ENCODE data around the gene ADARB2. TPM values are rescaled to one million over a fixed set of nuclear protein-coding genes. Genes with fewer than 3 reads are reported as not detected.

Gene ADARB2
- total RNA-seq, 1 donor from 2014 or later, result 0.05 TPM

- H3K27me3 Mint-ChIP-seq (ENCODE audit: low read depth), result no peaks in the 10 kb centered on the region
- intact Hi-C loops (cut with micrococcal nuclease), result no loop called here
- DNase-seq (ENCODE audit: low spot score), result no peak
- H3K9me3 Mint-ChIP-seq, result no peaks in the 10 kb centered on the region
- H3K36me3 Mint-ChIP-seq (ENCODE audit: low read depth), result no peaks in the 10 kb centered on the region
- H3K27ac Mint-ChIP-seq, result no peak overlapping the region
- H3K4me1 Mint-ChIP-seq (ENCODE audit: low read depth), result no peaks in the 10 kb centered on the region
- H3K4me3 Mint-ChIP-seq (ENCODE audit: low read depth), result no peak overlapping the region
These were observed 456.6 kb downstream of the ADARB2 start for GRCh38 chr10:1280466-1281404.

- H3K36me3 Mint-ChIP-seq (ENCODE audit: low read depth), result no peaks in the 10 kb centered on the region
- H3K4me1 Mint-ChIP-seq (ENCODE audit: low read depth), result no peaks in the 10 kb centered on the region
- no peak overlapping the region for H3K4me3 Mint-ChIP-seq (ENCODE audit: low read depth)
- H3K27ac Mint-ChIP-seq, result no peak overlapping the region
- H3K9me3 Mint-ChIP-seq, result no peaks in the 10 kb centered on the region
- intact Hi-C loops (cut with micrococcal nuclease), result no loop called here
- no peaks in the 10 kb centered on the region for H3K27me3 Mint-ChIP-seq (ENCODE audit: low read depth)
- no peak for DNase-seq (ENCODE audit: low spot score)
These were observed 459.0 kb downstream of the ADARB2 start for GRCh38 chr10:1278306-1278705.

DNA sequence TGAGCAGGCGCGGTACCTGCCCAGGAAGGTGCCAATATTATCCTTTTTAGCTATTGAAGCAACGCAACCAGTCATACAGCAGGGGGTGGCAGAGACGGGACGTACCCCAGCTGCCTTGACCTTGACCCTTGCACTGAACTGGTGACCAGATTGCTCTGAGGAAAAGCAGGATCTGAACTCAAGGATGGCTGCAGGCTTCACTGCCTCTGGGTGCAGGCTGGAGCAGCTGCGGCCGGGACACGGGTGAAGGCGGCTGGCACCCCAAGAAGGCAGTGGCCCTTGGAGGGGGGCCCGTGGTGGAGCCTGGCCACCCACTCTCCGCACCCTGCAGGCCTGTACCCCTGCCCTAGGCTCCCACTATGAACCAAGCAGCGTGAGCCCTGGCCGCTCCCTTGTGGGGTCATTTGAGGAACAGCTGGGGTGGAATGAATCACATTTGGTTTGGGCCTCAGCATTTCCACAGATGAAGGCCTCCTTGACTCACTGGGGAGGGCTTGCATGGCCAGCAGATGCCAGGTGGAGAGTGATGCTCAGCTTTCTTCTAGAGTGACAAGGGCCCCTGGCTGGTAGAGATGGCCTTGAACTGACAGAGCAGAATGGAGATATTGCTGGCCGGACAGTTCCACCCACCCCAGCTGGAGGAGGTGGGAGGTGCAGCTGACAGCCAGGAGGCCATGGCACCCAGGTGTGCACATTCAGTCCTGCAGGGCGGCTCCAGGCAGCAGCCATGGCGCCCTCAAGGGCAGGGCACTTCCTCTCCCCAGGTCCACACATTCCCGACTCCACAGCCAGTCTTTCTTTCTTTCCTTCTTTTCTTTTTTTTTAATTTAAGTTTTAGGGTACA lies 462.4 kb downstream of the ADARB2 start:
- Mint-ChIP-seq H3K36me3 (ENCODE audit: low read depth) (no peaks in the 10 kb centered on the region), H3K4me3 (ENCODE audit: low read depth) (no peak overlapping the region), H3K27ac (no peak overlapping the region), H3K4me1 (ENCODE audit: low read depth) (no peaks in the 10 kb centered on the region), H3K27me3 (ENCODE audit: low read depth) (no peaks in the 10 kb centered on the region), H3K9me3 (no peaks in the 10 kb centered on the region)
- intact Hi-C loops (cut with micrococcal nuclease), result no loop called here
- DNase-seq (ENCODE audit: low spot score), result no peak

GRCh38 chr10:1274111-1274661 lies 463.1 kb downstream of the ADARB2 start:
- intact Hi-C loops (cut with micrococcal nuclease), result no loop called here
- Mint-ChIP-seq H3K9me3 (no peaks in the 10 kb centered on the region), H3K27me3 (ENCODE audit: low read depth) (no peaks in the 10 kb centered on the region), H3K27ac (no peak overlapping the region), H3K4me1 (ENCODE audit: low read depth) (no peaks in the 10 kb centered on the region), H3K4me3 (ENCODE audit: low read depth) (no peak overlapping the region), H3K36me3 (ENCODE audit: low read depth) (no peaks in the 10 kb centered on the region)
- DNase-seq (ENCODE audit: low spot score), result no peak

DNA sequence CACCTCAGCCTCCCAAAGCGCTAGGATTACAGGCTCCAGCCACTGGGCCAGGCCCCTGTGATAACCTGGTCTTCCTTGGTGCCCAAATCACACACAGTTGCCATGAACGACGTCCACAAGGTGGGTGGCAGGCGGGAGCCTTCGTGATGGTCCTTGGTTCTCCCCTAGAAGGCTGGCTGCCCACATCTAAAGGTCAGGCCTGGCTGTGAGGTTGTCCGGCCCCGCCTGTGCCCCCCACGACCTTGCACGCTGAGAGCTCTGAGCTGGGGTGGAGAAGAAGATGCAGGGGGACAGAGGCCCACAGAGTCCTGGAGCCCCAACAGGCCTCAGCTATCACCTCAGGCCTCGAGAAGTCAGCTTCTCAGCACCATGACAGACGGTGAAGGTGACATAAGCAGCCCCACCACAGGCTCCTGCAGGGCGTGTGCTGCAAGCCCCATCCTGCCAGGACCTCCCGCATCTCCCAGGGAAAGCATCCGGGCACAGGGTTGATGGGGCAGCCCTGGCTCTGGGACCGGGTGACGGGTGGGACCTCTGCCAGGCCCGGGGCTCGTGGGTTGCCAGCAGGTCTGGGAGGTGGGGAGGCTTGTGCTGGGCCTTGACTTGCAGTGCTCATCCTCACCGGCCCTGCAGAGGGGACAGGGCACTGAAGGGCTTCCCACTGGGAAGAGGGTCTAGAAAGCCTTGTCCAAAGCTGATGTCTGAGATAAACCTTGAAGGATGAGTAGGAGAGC lies 463.8 kb downstream of the ADARB2 start:
- Mint-ChIP-seq H3K27ac (no peak overlapping the region), H3K4me1 (ENCODE audit: low read depth) (no peaks in the 10 kb centered on the region), H3K27me3 (ENCODE audit: low read depth) (no peaks in the 10 kb centered on the region), H3K36me3 (ENCODE audit: low read depth) (no peaks in the 10 kb centered on the region), H3K4me3 (ENCODE audit: low read depth) (no peak overlapping the region), H3K9me3 (no peaks in the 10 kb centered on the region)
- intact Hi-C loops (cut with micrococcal nuclease), result no loop called here
- no peak for DNase-seq (ENCODE audit: low spot score)

GRCh38 chr10:1272777-1273161 lies 464.6 kb downstream of the ADARB2 start:
- Mint-ChIP-seq H3K27ac (no peak overlapping the region), H3K27me3 (ENCODE audit: low read depth) (no peaks in the 10 kb centered on the region), H3K4me3 (ENCODE audit: low read depth) (no peak overlapping the region), H3K36me3 (ENCODE audit: low read depth) (no peaks in the 10 kb centered on the region), H3K4me1 (ENCODE audit: low read depth) (no peaks in the 10 kb centered on the region), H3K9me3 (no peaks in the 10 kb centered on the region)
- intact Hi-C loops (cut with micrococcal nuclease), result no loop called here
- DNase-seq (ENCODE audit: low spot score), result no peak

- no peaks in the 10 kb centered on the region for H3K27me3 Mint-ChIP-seq (ENCODE audit: low read depth)
- H3K27ac Mint-ChIP-seq, result no peak overlapping the region
- no peak for DNase-seq (ENCODE audit: low spot score)
- no peaks in the 10 kb centered on the region for H3K9me3 Mint-ChIP-seq
- H3K4me1 Mint-ChIP-seq (ENCODE audit: low read depth), result no peaks in the 10 kb centered on the region
- intact Hi-C loops (cut with micrococcal nuclease), result no loop called here
- H3K4me3 Mint-ChIP-seq (ENCODE audit: low read depth), result no peak overlapping the region
- H3K36me3 Mint-ChIP-seq (ENCODE audit: low read depth), result no peaks in the 10 kb centered on the region
These were observed 465.1 kb downstream of the ADARB2 start for GRCh38 chr10:1272079-1272776.

- Mint-ChIP-seq H3K9me3 (no peaks in the 10 kb centered on the region), H3K4me1 (ENCODE audit: low read depth) (no peaks in the 10 kb centered on the region), H3K4me3 (ENCODE audit: low read depth) (no peak overlapping the region), H3K27ac (no peak overlapping the region), H3K36me3 (ENCODE audit: low read depth) (no peaks in the 10 kb centered on the region), H3K27me3 (ENCODE audit: low read depth) (no peaks in the 10 kb centered on the region)
- no peak for DNase-seq (ENCODE audit: low spot score)
- intact Hi-C loops (cut with micrococcal nuclease), result no loop called here
These were observed 466.4 kb downstream of the ADARB2 start for GRCh38 chr10:1270906-1271305.

DNA sequence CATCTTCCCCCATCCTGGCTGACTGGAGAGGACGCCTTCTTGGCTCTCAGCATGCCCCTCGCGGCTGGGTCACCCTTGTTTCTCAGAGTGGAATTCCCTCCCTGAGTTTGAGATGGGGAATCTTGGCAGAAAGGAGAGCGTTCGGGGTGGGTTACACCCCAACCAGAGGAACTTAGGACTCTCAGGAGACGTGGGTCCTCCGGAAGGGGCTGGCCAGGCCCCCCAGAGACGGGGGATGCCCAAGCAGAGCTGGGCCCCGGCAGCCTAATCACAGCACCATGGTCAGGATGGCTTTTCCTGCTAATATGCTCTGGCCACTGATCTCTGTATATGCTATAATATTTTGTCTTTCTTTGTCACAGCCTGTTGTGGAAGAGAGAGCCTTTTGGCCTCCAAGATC lies 466.8 kb downstream of the ADARB2 start:
- intact Hi-C loops (cut with micrococcal nuclease), result no loop called here
- Mint-ChIP-seq H3K4me3 (ENCODE audit: low read depth) (no peak overlapping the region), H3K9me3 (no peaks in the 10 kb centered on the region), H3K36me3 (ENCODE audit: low read depth) (no peaks in the 10 kb centered on the region), H3K27ac (no peak overlapping the region), H3K4me1 (ENCODE audit: low read depth) (no peaks in the 10 kb centered on the region), H3K27me3 (ENCODE audit: low read depth) (no peaks in the 10 kb centered on the region)
- DNase-seq (ENCODE audit: low spot score), result no peak

GRCh38 chr10:1268831-1269230 lies 468.5 kb downstream of the ADARB2 start:
- DNase-seq (ENCODE audit: low spot score), result no peak
- intact Hi-C loops (cut with micrococcal nuclease), result no loop called here
- no peak overlapping the region for H3K4me3 Mint-ChIP-seq (ENCODE audit: low read depth)
- H3K9me3 Mint-ChIP-seq, result no peaks in the 10 kb centered on the region
- no peaks in the 10 kb centered on the region for H3K36me3 Mint-ChIP-seq (ENCODE audit: low read depth)
- H3K27me3 Mint-ChIP-seq (ENCODE audit: low read depth), result no peaks in the 10 kb centered on the region
- H3K4me1 Mint-ChIP-seq (ENCODE audit: low read depth), result no peaks in the 10 kb centered on the region
- no peak overlapping the region for H3K27ac Mint-ChIP-seq

- no peak for DNase-seq (ENCODE audit: low spot score)
- Mint-ChIP-seq H3K36me3 (ENCODE audit: low read depth) (no peaks in the 10 kb centered on the region), H3K27ac (no peak overlapping the region), H3K27me3 (ENCODE audit: low read depth) (no peaks in the 10 kb centered on the region), H3K4me3 (ENCODE audit: low read depth) (no peak overlapping the region), H3K4me1 (ENCODE audit: low read depth) (no peaks in the 10 kb centered on the region), H3K9me3 (no peaks in the 10 kb centered on the region)
- intact Hi-C loops (cut with micrococcal nuclease), result no loop called here
These were observed 469.8 kb downstream of the ADARB2 start for GRCh38 chr10:1267568-1267967.

DNA sequence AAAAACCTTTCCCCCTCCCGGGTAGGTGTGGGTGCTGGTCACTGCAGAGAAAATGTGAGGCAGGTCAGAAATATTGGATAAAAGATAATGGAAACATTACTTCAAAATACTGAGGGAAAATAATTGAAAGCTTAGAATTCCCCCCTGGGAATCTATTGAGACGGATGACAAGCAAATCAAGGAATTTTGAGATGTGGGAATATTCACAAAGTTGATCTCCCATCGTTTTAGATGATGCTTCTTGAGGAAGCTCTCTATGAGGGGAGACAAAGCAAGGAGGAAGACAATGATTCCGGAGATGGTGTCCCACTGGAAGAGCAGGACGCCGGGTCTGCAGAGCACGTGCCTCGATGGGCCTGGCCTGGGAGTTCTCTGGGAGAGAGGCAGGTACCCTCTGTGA lies 470.2 kb downstream of the ADARB2 start:
- no peaks in the 10 kb centered on the region for H3K36me3 Mint-ChIP-seq (ENCODE audit: low read depth)

More for the DNA sequence above, 470.2 kb downstream of the ADARB2 start:
- no peak overlapping the region for H3K4me3 Mint-ChIP-seq (ENCODE audit: low read depth)
- intact Hi-C loops (cut with micrococcal nuclease), result no loop called here
- no peaks in the 10 kb centered on the region for H3K27me3 Mint-ChIP-seq (ENCODE audit: low read depth)
- no peaks in the 10 kb centered on the region for H3K4me1 Mint-ChIP-seq (ENCODE audit: low read depth)
- H3K9me3 Mint-ChIP-seq, result no peaks in the 10 kb centered on the region
- no peak overlapping the region for H3K27ac Mint-ChIP-seq
- DNase-seq (ENCODE audit: low spot score), result no peak

All from activated T-helper 2 cell treated with anti-CD3 and anti-CD28 coated beads, Interferon-gamma antibody, Interleukin-2, Interleukin-4, amounts not matched to agents 10 μg/mL and 5 μg/mL and 100 μg/mL, durations not matched to agents 14 hours and 24 hours and 36 hours (primary cell).